Measurements from ENCODE around the gene PCAT7.
A peak's percentile ranks its signal among the peaks of the same experiment; 100 is the strongest.

Gene PCAT7

DNA sequence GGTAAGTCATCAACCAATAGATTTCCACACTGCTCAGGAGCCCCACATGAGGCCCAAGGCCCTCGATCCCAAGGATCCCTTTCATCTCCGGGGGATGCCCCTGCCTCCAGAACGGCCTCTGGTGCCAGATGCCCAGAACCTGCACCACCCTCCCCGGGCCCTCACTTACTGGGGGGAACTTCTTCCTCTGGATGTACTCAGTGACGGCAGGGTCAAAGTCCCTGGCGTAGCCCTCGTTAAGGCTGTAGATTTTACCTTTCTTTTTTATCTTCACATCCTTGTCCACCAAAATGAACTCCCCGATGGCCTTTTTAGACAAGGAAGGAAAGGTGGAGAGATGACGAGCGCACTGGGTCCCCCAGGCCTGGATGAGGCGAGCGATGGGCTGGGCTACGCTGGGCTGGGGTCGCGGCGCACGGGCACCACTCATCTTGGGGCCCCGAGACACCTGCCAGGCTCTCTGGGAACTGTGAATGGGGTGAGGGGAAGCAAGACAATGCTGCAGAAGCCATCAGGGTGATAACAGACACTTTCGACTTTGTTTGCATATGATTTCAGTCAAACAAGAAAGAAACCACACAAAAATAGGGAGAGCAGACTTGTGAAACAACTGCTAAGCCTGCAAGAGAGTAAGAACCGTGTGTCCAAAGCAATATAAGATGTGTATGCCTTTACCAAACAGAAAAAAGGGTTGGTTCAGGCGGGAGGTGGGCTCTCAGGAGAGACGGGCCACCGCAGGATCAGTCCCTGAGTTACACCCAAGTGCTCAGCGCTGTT lies 52.0 kb downstream of the PCAT7 start:
- no peak for DNase-seq

DNA sequence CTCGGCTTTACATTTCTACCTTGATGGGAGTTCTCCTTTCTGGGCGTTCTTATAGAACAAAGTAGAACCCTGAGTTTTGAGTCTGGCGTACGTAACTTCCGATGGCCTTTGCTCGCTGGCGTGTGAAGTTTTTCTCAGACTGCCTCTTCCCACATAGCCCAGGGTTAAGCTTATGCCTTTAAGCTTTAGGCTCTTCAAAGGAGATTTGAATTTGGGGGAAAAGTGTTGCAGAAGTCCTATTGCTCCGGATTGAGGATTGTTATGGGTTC lies 52.5 kb downstream of the PCAT7 start:
- DNase-seq: no peak

DNA sequence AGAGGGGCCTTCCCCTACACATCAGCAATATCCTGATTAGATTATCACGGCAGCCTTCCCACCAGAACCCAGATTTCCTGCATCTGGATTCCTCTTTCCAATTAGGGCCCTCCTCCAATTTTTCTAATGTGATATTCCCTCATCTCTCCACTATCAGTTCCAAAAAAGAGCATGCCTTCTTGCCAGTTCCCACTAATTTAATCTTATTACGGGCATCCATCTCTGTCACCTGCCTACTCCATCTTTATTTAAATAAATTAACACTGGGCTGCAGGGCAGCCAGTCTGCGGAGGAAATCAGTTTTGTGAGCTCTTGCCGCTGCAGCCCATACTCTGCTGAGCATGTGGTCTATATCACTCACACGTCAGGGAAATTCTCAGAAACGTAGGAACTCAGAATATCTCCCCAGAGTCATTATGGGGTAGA lies 55.3 kb downstream of the PCAT7 start:
- DNase-seq: no peak

DNA sequence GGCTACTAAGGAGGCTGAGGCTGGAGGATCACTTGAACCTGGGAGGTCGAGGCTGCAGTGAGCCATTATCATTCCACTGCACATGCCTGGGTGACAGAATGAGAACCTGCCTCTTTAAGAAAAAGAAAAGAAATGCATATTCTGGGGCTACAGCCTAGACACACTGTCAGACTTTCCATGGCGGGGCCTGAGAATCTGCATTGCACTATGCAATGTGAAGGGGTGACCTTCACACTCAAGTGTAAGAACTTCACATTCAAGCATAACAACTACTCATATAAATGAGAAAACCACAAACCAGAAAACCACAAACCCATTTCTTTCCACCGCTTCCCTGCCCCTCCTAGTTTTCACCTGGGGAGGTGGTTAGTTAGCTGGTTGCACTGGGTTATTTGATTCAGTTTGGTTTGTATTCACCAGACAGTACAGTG lies 56.8 kb downstream of the PCAT7 start:
- DNase-seq: peak; percentile 6

DNA sequence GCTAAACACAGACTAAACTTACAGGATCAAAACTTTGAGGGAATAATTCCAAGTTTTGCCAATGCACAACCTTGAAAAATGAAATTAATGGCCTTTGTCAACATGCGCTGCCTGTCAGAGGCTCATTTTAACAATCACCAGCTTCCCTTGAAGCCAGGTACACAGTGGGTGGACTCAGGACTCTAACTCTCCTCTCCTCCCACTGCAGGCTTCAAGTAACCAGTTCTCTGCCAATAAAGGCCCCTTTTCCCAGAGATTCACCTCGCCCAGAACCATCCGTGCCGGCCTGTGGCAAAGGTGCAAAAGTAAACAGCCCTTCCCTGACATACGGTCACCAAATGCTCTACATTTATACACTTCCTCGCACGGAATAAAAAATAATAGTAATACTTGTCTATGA lies 57.2 kb downstream of the PCAT7 start:
- no peak for DNase-seq

DNA sequence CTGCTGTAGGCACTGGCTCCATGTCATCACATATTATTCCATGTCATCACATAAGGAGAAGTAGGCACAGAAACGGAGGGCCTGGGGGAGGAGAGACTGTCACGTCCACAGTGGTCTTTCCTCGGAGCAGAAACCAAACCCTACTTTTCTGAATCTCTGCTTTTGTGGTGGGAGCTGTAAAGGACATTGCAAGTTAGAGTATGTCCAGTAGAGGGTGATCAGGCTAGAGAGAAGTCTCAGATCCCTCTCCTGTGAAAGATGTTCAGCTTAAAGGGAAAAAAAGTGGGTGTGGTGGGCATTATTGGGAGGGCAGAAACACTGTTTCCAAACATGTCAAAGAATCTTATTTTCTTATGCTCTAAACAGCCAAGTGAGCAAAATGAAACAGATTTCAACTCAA lies 58.1 kb downstream of the PCAT7 start:
- peak; percentile 15 for DNase-seq

DNA sequence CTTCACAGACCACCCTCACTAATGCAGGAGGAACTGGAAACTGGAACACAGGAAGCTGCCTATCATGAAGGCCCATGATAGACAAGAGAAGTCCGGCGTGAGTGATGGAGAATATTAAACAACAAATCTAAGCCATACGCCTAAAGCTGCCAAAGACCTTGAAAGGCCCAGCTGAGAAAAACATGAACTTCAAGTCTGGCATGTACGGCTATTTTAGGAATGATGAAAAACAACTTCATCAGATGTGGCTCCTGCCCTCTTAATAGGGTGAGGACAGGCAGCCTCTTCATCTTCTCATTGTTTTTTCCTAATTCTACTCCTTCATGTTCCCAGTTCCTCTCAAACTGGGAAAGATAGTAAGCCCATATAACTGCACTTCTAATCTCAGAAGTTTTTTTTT lies 64.1 kb downstream of the PCAT7 start:
- no peak for DNase-seq
